ENCODE data around the gene SLC9A3. TPM values are rescaled to one million over a fixed set of nuclear protein-coding genes. Genes with fewer than 3 reads are reported as not detected.

Gene SLC9A3
- total RNA-seq, 1 experiment from 2014 or later: 1.5 TPM

DNA sequence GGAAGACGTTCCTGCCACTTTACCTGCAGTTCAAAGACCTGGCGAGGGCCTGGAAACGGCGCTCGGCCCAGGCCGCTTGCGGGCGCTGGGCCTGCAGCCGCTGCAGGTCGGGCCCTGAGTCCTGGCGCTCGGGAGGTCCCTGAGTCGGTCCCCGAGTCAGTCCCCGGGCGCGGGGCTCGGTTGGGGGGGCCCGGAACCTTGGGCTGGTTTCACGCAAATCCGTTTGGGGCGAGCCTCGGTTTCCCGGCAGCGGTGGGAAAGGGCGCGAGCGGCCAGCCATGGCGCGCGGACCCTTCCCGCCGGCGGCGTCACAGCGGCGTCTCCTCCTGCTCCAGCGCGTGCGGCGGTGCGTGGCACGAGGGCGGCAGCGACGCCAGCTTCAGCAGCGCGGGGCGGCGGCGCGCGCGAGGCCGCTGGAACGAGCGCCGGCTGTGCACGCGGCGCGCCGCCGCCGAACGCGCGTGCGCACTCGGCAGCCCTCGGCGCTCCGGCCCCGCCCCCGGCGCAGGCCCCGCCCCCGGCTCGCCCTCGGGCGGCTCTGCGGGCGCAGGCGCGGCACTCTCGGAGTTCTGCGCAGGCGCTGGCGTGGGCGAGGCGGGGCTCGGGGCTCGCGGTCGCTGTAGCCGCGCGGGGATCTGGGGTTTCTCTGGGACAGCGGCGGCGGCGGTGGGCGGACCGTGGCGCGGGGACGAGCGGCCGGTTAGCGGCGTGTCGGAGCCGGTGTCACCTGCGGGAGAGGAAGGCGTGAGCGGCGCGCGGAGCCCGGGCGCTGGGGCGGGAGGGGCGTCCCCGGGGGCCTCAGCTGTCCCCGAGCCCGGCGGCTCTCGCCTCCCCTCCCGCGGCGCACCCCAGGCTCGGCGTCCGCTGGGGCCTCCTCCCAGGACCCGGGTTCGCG, 51.3 kb downstream of the SLC9A3 start (continued):
- TF ChIP-seq, protein P1, sequence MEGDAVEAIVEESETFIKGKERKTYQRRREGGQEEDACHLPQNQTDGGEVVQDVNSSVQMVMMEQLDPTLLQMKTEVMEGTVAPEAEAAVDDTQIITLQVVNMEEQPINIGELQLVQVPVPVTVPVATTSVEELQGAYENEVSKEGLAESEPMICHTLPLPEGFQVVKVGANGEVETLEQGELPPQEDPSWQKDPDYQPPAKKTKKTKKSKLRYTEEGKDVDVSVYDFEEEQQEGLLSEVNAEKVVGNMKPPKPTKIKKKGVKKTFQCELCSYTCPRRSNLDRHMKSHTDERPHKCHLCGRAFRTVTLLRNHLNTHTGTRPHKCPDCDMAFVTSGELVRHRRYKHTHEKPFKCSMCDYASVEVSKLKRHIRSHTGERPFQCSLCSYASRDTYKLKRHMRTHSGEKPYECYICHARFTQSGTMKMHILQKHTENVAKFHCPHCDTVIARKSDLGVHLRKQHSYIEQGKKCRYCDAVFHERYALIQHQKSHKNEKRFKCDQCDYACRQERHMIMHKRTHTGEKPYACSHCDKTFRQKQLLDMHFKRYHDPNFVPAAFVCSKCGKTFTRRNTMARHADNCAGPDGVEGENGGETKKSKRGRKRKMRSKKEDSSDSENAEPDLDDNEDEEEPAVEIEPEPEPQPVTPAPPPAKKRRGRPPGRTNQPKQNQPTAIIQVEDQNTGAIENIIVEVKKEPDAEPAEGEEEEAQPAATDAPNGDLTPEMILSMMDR (IDR thresholded peaks at IDR 0.05 in 2 of 3, conservative IDR thresholded peaks at IDR 0.05 in 1 of 3; ENCODE audit: borderline replicate concordance in 1 of 3, insufficient read depth in 1 of 3, low read depth in 2 of 3, low read length in 2 of 3): no peak
- TF ChIP-seq ZNF274 (IDR thresholded peaks at IDR 0.05; ENCODE audit: low read depth, low read length): no peak

GRCh38 chr5:472076-472655, 52.1 kb downstream of the SLC9A3 start:
- peak overlapping the region; percentile 77 to 82 for H3K4me3 ChIP-seq (replicated peaks in 1 of 2; ENCODE audit: low read depth in 1 of 2, low read length in 2 of 2)
- DNase-seq (ENCODE audit: low read depth, low spot score) (no peak), ATAC-seq (peak; percentile 24)
- no peaks in the 10 kb centered on the region for H3K9me2 ChIP-seq (ENCODE audit: insufficient read depth)
- POLR2A ChIA-PET: no interaction called here
- intact Hi-C loops (cut with micrococcal nuclease): no loop called here
- H2AFZ ChIP-seq (ENCODE audit: low read depth, low read length, poor library complexity, severe bottlenecking): no peak overlapping the region
- H3K4me2 ChIP-seq (ENCODE audit: low read length): peak overlapping the region; percentile 94
- H4K20me1 ChIP-seq (ENCODE audit: insufficient read depth): peaks cover 3% of the 10 kb centered on the region; the same call in 1 of the 2 replicates
- TF ChIP-seq ZBTB33 (IDR thresholded peaks at IDR 0.05; ENCODE audit: extremely low read depth, insufficient replicate concordance, low read length) (no peak), EGR1 (IDR thresholded peaks at IDR 0.05; ENCODE audit: low read depth) (peak; percentile 70)
- H3K36me3 ChIP-seq (ENCODE audit: control insufficient read depth in 1 of 2, insufficient read depth in 2 of 2, low read length in 2 of 2): peaks cover 3 to 5% of the 10 kb centered on the region in 2 experiments; a peak in 1 of 4 replicates
- H3K27me3 ChIP-seq (ENCODE audit: insufficient read depth, low read length): no peaks in the 10 kb centered on the region
- RAD21 ChIA-PET (ENCODE audit: low non-redundant PET in 1 of 2, low total read pairs in 2 of 2, uncharacterized antibody in 2 of 2, unreplicated experiment in 2 of 2): no interaction called here
- H3K9ac ChIP-seq (ENCODE audit: low read length): peak overlapping the region; percentile 89
- no peaks in the 10 kb centered on the region for H3K9me3 ChIP-seq (ENCODE audit: control insufficient read depth in 1 of 2, insufficient read depth in 1 of 2, low read depth in 1 of 2, low read length in 2 of 2)
- CTCF ChIA-PET: interaction anchor here (1.9 to 2.8 kb wide), 2 partner anchors 26 to 155 kb away, joined by 9 to 11 read pairs; no protein-coding TSS in a partner anchor
- peaks cover 5 to 16% of the 10 kb centered on the region in 2 experiments; a peak in 3 of 4 replicates for H3K4me1 ChIP-seq (ENCODE audit: control insufficient read depth in 1 of 2, insufficient read depth in 2 of 2, low read length in 2 of 2)
- H3K79me2 ChIP-seq (ENCODE audit: insufficient read depth, low read length): peaks cover 22% of the 10 kb centered on the region
- no TSS peak for BruUV-seq (replicated peaks)
- H3K27ac ChIP-seq (ENCODE audit: low read depth, low read length): peak overlapping the region; percentile 85
